HG03565 (cell line): Measurements from ENCODE around the gene ZFYVE19.

Experiments used
- ATAC-seq: cut with Tn5 transposase; IDR thresholded peaks from one replicate; pipeline ENCODE4 v1.9.1; 2021; ENCODE audit warnings: mild to moderate bottlenecking, moderate library complexity; ENCODE audit not compliant: unreplicated experiment

The ZFYVE19 gene

GRCh38 chr15:40812721-40813425 is 6.0 kb downstream of the ZFYVE19 start:
- no peak for ATAC-seq

GRCh38 chr15:40815042-40815698 is 8.3 kb downstream of the ZFYVE19 start:
- ATAC-seq = no peak

- ATAC-seq = no peak
Measured at GRCh38 chr15:40819048-40819447, 12.2 kb downstream of the ZFYVE19 start.

- no peak for ATAC-seq
Measured at GRCh38 chr15:40821195-40821594, 14.3 kb downstream of the ZFYVE19 start.

GRCh38 chr15:40823572-40824343 is 16.9 kb downstream of the ZFYVE19 start:
- ATAC-seq = no peak

- no peak for ATAC-seq
Measured at GRCh38 chr15:40825661-40826422, 19.0 kb downstream of the ZFYVE19 start.

GRCh38 chr15:40826423-40827075 is 19.7 kb downstream of the ZFYVE19 start:
- no peak for ATAC-seq

GRCh38 chr15:40828447-40829036 is 21.7 kb downstream of the ZFYVE19 start, which contains the start of gene PPP1R14D:
Gene PPP1R14D, minus strand, starts transcription at chr15:40828708. Its CDS starts 67 bp downstream, at chr15:40828641.
- no peak for ATAC-seq

GRCh38 chr15:40829115-40829514 is 22.2 kb downstream of the ZFYVE19 start:
- ATAC-seq = no peak

- ATAC-seq = no peak
Measured at GRCh38 chr15:40830884-40831283, 24.0 kb downstream of the ZFYVE19 start.

GRCh38 chr15:40831861-40832260 is 25.0 kb downstream of the ZFYVE19 start:
- ATAC-seq = no peak

- no peak for ATAC-seq
Measured at GRCh38 chr15:40832903-40833302, 26.0 kb downstream of the ZFYVE19 start.

- no peak for ATAC-seq
Measured at GRCh38 chr15:40836020-40836419, 29.1 kb downstream of the ZFYVE19 start.

GRCh38 chr15:40838756-40839155 is 31.9 kb downstream of the ZFYVE19 start:
- ATAC-seq = no peak

- no peak for ATAC-seq
Measured at GRCh38 chr15:40841741-40842140, 34.9 kb downstream of the ZFYVE19 start.

GRCh38 chr15:40843261-40843884 is 36.5 kb downstream of the ZFYVE19 start:
- no peak for ATAC-seq

- ATAC-seq = no peak
Measured at GRCh38 chr15:40843885-40844695, 37.2 kb downstream of the ZFYVE19 start, which contains the start of gene SPINT1. Gene SPINT1, plus strand, starts transcription at chr15:40844048. Its CDS starts 507 bp downstream, at chr15:40844555.

GRCh38 chr15:40844696-40845030 is 37.8 kb downstream of the ZFYVE19 start:
- ATAC-seq = no peak

GRCh38 chr15:40845036-40845435 is 38.1 kb downstream of the ZFYVE19 start:
- no peak for ATAC-seq
